Measurements from ENCODE around the gene SOWAHD.
"Not testable (repeated sequence)": the region's sequence is repeated elsewhere in the genome, so short reads cannot be mapped to it uniquely, and the experiment has no call there.

Gene SOWAHD

DNA sequence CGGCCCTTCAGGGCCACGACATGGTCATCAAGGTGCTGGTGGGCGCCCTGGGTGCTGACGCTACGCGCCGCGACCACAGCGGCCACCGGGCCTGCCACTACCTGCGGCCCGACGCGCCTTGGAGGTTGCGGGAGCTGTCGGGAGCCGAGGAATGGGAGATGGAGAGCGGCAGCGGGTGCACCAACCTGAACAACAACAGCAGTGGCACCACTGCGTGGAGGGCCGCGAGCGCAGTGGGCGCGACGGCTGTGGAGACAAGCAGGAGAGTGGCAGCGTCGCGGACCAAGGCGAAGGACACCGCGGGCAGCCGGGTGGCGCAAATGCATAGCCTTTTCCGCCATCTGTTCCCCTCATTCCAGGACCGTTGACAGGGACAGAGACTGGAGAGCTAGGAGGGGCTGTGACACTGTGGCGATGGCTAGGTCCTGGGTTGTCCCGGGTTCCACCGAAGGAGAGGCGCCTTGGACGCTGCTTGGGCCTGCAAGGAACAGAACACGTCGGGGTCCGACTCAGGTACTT lies 919 bp downstream of the SOWAHD start:
- H3K4me3 ChIP-seq (ENCODE audit: low read length) = no peak overlapping the region
- DNase-seq (ENCODE audit: low read depth) = no peak
- no peak for TF ChIP-seq CTCF (conservative IDR thresholded peaks at IDR 0.05; ENCODE audit: low read depth, low read length)

DNA sequence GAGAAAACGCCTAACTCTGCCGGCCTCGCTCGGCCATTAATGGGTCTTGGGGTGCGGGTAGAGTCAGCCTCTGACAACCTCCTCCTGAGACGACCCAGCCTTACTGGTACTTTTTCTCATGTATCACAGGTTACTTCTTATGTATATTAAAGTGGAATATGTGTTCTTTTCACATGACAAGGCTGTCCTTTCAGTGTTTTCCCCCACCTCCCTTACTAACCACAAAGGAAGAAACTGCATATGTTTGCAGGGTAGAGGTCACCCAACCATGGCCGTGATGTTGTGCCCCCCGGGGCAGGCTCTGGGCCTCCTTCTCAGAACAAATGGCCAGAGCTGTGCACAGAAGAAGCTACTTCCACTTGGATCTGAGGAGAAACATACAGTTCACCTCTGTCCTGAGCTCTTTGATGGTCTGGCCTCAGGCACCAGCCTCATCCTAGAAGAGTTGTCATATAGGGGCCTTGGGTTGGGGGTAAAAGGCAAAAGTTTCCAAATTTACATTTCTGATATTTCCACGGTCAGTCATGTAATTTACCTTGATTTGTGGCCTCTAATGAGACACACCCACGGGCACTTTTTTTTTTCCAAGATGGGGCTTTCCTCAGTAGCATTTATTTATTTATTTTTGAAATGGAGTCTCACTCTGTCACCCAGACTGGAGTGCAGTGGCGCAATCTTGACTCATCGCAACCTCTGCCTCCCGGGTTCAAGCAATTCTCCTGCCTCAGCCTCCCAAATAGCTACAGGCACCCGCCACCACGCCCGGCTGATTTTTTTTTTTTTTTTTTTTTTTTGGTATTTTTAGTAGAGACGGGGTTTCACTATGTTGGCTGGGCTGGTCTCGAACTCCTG lies 1.9 kb downstream of the SOWAHD start:
- H3K4me3 ChIP-seq (ENCODE audit: low read length) = no peak overlapping the region
- TF ChIP-seq CTCF (conservative IDR thresholded peaks at IDR 0.05; ENCODE audit: low read depth, low read length) = no peak
- DNase-seq (ENCODE audit: low read depth) = no peak

GRCh38 chrX:119762718-119763117 lies 4.3 kb downstream of the SOWAHD start:
- TF ChIP-seq CTCF (conservative IDR thresholded peaks at IDR 0.05; ENCODE audit: low read depth, low read length) = no peak
- H3K4me3 ChIP-seq (ENCODE audit: low read length) = no peak overlapping the region
- no peak for DNase-seq (ENCODE audit: low read depth)

DNA sequence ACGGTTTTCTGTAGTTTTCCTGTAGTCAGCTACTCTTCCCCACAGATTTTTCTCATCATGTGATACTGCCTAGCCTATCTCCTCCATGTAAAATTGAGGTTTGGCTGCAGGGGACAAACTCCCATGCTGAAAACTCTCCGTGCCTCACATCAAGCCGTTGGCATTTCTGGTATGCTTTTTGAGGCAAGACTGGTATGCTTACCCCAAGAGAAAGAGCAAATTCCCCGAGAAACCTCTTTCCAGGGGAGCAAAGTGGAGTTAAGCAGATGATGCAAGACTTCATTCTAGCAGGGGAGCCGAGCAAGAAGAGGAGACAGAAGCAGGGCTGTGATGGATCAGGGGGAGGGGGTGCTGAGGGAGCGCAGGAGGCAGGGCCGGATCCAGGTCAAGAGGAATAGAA lies 4.8 kb downstream of the SOWAHD start:
- no peak for TF ChIP-seq CTCF (conservative IDR thresholded peaks at IDR 0.05; ENCODE audit: low read depth, low read length)
- peak; percentile 24 for DNase-seq (ENCODE audit: low read depth)

GRCh38 chrX:119763836-119764387 lies 5.5 kb downstream of the SOWAHD start:
- no peak overlapping the region for H3K4me3 ChIP-seq (ENCODE audit: low read length)
- no peak for DNase-seq (ENCODE audit: low read depth)
- TF ChIP-seq CTCF (conservative IDR thresholded peaks at IDR 0.05; ENCODE audit: low read depth, low read length) = no peak

More for the DNA sequence above, 4.8 kb downstream of the SOWAHD start:
- no peak overlapping the region for H3K4me3 ChIP-seq (ENCODE audit: low read length)

DNA sequence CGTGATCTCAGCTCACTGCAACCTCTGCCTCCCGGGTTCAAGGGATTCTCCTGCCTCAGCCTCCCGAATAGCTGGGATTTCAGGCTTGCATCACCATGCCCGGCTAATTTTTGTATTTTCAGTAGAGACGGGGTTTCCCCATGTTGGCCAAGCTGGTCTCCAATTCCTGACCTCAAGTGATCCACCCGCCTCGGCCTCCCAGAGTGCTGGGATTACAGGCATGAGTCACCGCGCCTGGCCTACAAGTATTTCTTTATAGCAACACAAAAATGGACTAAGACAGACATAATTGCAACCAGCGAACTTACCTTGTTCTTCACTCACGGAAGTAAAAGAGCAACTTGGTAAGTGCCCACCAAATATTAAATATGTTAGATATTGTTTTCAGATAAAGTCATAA lies 10.0 kb downstream of the SOWAHD start:
- DNase-seq (ENCODE audit: low read depth); H3K4me3 ChIP-seq (ENCODE audit: low read length): not testable (repeated sequence)

GRCh38 chrX:119769388-119769787 lies 11.0 kb downstream of the SOWAHD start:
- not testable (repeated sequence) for DNase-seq (ENCODE audit: low read depth); H3K4me3 ChIP-seq (ENCODE audit: low read length)
